NCI-H2171 (cell line): ENCODE data around the gene TMEM165.
A peak's percentile ranks its signal among the peaks of the same experiment; 100 is the strongest.
"Not testable (repeated sequence)": the region's sequence is repeated elsewhere in the genome, so short reads cannot be mapped to it uniquely, and the experiment has no call there.

Experiments
- DNase-seq: peaks from one replicate; lab custom pipeline; 2025; lab: John Stamatoyannopoulos, UW

The TMEM165 gene, protein sequence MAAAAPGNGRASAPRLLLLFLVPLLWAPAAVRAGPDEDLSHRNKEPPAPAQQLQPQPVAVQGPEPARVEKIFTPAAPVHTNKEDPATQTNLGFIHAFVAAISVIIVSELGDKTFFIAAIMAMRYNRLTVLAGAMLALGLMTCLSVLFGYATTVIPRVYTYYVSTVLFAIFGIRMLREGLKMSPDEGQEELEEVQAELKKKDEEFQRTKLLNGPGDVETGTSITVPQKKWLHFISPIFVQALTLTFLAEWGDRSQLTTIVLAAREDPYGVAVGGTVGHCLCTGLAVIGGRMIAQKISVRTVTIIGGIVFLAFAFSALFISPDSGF

GRCh38 chr4:55395529-55396307 lies at the start of gene TMEM165:
TSS of gene TMEM165 (plus strand) at chr4:55395957. CDS start at chr4:55396190, 233 bp downstream.
- DNase-seq: peak; percentile 71

DNA sequence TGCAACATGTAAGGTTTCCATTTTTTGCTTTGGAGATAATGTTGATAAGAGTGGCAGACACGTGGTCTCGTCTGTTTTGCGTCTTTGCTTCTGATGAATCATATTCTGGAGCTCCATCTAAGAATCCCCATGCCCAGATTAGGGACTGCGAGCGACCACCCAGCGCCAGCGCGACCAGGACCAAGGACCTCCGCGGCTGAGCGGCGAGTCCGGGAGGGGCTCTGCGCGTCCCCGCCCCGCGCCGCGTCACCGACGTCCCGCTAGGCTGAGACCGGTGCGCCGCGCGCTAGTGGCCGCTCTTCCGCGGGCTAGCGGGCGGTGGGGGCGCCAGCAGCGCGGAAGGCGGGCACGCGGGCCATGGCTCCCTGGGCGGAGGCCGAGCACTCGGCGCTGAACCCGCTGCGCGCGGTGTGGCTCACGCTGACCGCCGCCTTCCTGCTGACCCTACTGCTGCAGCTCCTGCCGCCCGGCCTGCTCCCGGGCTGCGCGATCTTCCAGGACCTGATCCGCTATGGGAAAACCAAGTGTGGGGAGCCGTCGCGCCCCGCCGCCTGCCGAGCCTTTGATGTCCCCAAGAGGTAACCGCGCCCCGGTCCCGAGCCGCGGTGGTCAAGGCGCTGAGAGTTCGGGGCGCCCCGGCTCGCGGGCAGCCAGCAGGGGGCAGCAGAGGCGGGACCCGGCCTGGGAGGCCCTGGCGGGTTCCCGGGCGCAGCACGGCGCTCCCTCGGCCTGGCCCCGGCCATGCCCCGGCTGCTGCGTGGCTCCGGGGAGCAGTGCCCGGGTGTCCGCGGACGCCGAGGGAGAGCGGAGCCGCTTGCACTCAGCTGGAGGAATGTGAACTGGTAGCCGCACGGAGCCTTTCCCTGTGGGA lies 49.5 kb upstream of the TMEM165 start, which contains the start of gene SRD5A3:
TSS of gene SRD5A3 (plus strand) at position 263 of the 871 bp plus-strand sequence. CDS start at position 358, 95 bp downstream.
- peak; percentile 51 for DNase-seq

GRCh38 chr4:55346851-55347255 lies 48.9 kb upstream of the TMEM165 start:
- no peak for DNase-seq

DNA sequence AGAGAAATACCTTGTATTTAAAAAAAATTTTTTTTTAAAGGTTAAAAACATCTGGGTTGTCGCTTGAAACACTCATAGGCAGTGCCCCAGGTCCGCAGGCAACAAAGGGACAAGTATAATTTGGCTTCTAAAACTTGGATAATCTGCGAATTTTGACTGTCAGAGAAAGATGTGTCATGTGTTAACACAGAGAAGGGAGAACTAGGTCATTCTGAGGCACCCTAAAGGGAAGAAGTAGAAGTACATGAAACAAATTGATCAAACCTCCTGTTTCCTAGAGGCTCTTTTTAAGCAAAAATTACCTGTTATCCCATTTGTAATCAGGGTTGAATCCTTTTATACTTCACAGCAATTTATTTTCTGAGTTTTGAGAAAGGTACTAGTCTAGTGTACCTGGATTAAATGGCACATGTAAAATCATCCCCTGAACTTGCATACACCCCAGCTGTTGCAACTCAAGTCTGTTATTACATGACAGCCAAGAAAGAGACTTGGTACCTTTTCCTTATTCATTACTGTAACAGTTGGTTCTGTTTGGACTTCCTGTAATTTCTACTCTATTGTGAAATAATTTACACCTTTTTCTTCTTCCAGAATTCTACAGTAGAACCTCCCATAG lies 48.0 kb upstream of the TMEM165 start:
- no peak for DNase-seq

- DNase-seq: no peak
These were observed 47.3 kb upstream of the TMEM165 start for GRCh38 chr4:55348466-55348865.

GRCh38 chr4:55350870-55351269 lies 44.9 kb upstream of the TMEM165 start:
- DNase-seq: not testable (repeated sequence)

- DNase-seq: no peak
These were observed 43.9 kb upstream of the TMEM165 start for GRCh38 chr4:55351824-55352223.

- no peak for DNase-seq
These were observed 43.0 kb upstream of the TMEM165 start for GRCh38 chr4:55352726-55353125.

DNA sequence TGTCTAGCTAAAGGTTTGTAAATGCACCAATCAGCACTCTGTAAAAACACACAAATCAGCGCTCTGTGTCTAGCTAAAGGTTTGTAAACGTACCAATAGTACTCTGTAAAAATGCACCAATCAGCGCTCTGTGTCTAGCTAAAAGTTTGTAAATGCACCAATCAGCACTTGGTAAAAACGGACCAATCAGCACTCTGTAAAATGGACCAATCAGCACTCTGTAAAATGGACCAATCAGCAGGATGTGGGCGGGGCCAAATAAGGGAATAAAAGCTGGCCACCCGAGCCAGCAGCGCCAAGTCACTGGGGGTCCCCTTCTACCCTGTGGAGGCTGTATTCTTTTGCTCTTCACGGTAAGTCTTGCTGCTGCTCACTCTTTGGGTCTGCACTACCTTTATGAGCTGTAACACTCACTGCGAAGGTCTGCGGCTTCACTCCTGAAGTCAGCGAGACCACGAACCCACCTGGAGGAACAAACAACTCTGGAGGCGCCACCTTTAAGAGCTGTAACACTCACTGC lies 42.5 kb upstream of the TMEM165 start:
- DNase-seq: not testable (repeated sequence)

GRCh38 chr4:55354648-55355047 lies 41.1 kb upstream of the TMEM165 start:
- DNase-seq: no peak

DNA sequence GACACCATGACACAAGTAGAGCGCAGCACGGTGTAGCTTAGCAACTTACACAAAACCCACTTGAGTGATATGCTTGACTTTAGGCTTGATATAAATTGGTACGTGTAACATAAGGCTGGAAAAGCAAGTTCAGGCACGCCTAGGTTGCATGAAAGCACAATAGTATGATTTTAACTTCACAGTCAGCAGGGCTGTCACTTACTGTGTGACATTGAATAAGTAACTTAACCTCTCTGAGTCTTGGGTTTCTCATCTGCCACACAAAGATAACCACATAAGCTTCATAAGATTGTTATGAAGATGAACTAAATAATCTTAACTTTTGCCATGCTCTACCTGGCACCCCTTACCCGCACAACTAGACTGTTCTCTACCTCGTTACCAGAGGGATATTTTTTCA lies 40.2 kb upstream of the TMEM165 start:
- no peak for DNase-seq

- DNase-seq: no peak
These were observed 38.7 kb upstream of the TMEM165 start for GRCh38 chr4:55356991-55357461.

GRCh38 chr4:55358246-55358645 lies 37.5 kb upstream of the TMEM165 start:
- no peak for DNase-seq

DNA sequence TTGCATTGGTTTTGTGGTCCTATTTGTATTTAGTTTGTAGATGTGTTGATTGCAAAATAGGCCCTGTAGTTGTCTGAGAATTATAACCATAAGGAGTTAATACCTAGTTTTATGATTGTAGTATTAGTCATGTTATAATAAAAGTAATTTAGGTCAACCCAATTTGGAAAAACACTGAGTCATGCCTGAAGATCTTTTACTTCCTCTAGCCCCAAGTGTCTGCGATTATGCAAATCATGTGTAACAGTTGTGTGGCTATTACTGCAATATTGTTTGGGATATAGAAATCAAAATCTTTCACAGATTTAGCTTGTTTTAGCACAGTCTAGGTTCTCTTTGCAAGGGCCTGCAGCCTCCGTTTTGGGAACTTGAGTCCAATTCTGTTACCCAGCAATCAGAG lies 37.1 kb upstream of the TMEM165 start:
- no peak for DNase-seq

DNA sequence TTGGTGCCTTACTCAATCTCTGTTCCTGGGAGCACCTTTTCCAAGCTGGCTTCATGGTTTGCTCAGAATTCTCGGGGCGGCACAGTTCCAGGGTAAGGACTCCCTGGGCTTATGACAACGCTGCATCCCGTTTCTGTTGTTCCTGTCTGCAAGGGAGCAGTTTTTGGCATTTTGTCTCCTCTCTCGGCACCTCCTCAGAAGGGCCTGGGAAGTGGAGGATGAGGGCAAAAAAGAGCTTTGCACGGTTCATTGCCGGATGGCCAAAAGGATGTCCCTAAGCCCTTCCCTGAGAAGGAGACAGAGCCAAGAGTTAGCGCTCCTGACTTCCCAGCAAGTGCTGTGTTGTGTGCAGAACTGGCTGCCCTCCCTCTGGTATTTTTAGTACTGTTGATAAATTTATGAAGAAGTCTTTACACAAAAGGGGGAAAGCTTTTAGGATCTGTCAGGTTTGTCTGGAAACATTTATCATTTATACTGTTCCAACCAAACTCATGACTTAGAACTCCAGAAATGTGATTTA lies 36.3 kb upstream of the TMEM165 start:
- DNase-seq: no peak

GRCh38 chr4:55362938-55363337 lies 32.8 kb upstream of the TMEM165 start:
- DNase-seq: not testable (repeated sequence)

- DNase-seq: no peak
These were observed 31.9 kb upstream of the TMEM165 start for GRCh38 chr4:55363691-55364351.

- no peak for DNase-seq
These were observed 30.9 kb upstream of the TMEM165 start for GRCh38 chr4:55364691-55365344.

- no peak for DNase-seq
These were observed 30.4 kb upstream of the TMEM165 start for GRCh38 chr4:55365345-55365728.

- no peak for DNase-seq
These were observed 29.1 kb upstream of the TMEM165 start for GRCh38 chr4:55366621-55367020.
